ENCODE data around the gene PTPRG. TPM values are rescaled to one million over a fixed set of nuclear protein-coding genes. Genes with fewer than 3 reads are reported as not detected.

PTPRG gene
- polyA plus RNA-seq, 2 donors = 1.1 to 1.6 TPM

DNA sequence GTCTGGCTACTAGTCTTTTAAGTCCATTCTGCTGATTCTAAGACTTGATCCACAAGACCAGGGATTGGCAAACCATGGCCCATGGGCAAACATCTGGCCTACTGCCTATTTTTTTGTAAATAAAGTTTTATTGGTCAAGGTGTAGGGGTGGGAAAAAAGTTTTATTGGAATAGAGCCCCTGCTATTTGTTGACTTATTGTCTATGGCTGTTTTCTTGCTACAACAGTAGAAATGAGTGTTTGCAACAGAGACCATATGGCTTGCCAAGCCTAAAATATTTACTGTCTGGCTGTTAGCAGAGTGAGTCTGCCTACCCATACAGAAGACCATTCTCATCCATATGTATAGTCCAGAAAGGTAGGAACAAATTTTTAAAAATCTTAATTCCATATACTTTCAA lies 106.4 kb downstream of the PTPRG start:
- Histone ChIP-seq H3K27ac (ENCODE audit: low read depth in 2 of 2, low read length in 1 of 2) (no peak overlapping the region), H3K4me3 (ENCODE audit: low read depth in 1 of 2, low read length in 2 of 2) (no peak overlapping the region), H3K27me3 (ENCODE audit: control insufficient read depth in 1 of 2, insufficient read depth in 2 of 2, low read length in 2 of 2) (no peaks in the 10 kb centered on the region), H3K4me1 (ENCODE audit: control insufficient read depth in 2 of 2, insufficient read depth in 2 of 2, low read length in 1 of 2) (peaks cover 0 to 4% of the 10 kb centered on the region in 2 donors), H3K36me3 (ENCODE audit: control insufficient read depth in 2 of 2, insufficient read depth in 2 of 2, low read length in 1 of 2) (no peaks in the 10 kb centered on the region), H3K9me3 (ENCODE audit: control insufficient read depth in 2 of 2, insufficient read depth in 1 of 2, low read depth in 1 of 2, low read length in 1 of 2) (no peaks in the 10 kb centered on the region)

DNA sequence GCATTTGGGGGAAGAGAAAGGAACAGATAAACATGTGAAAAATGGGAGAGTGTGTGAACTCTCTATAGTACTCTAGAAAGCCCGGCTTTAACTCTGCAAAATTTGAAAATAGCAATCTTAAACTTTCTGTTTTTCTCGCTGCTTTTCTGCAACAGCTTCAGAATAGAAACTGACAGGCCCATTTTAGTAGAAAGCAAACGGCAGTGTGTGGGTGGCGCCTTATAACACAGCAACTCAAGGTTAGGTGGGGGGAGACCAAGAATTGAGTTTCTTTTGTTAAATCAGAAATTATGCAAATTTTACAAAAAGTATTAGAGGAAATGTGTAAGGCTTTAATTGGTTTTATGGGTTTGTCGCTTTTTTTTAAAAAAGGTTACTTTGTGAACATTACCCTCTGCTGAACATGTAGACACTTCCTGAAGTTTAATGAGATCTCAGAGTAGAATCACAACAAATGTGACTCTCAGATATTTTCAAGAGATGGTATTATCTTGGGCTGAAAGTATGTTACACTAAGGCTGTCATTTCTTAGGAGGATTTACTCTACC lies 107.0 kb downstream of the PTPRG start:
- 68 to 74% methylated on average over 5 of the region's 5 CpGs for WGBS, 2 donors
- Histone ChIP-seq H3K4me1 (ENCODE audit: control insufficient read depth in 2 of 2, insufficient read depth in 2 of 2, low read length in 1 of 2) (peaks cover 0 to 4% of the 10 kb centered on the region in 2 donors), H3K9me3 (ENCODE audit: control insufficient read depth in 2 of 2, insufficient read depth in 1 of 2, low read depth in 1 of 2, low read length in 1 of 2) (no peaks in the 10 kb centered on the region), H3K27ac (ENCODE audit: low read depth in 2 of 2, low read length in 1 of 2) (no peak overlapping the region), H3K36me3 (ENCODE audit: control insufficient read depth in 2 of 2, insufficient read depth in 2 of 2, low read length in 1 of 2) (no peaks in the 10 kb centered on the region), H3K4me3 (ENCODE audit: low read depth in 1 of 2, low read length in 2 of 2) (no peak overlapping the region), H3K27me3 (ENCODE audit: control insufficient read depth in 1 of 2, insufficient read depth in 2 of 2, low read length in 2 of 2) (no peaks in the 10 kb centered on the region)

DNA sequence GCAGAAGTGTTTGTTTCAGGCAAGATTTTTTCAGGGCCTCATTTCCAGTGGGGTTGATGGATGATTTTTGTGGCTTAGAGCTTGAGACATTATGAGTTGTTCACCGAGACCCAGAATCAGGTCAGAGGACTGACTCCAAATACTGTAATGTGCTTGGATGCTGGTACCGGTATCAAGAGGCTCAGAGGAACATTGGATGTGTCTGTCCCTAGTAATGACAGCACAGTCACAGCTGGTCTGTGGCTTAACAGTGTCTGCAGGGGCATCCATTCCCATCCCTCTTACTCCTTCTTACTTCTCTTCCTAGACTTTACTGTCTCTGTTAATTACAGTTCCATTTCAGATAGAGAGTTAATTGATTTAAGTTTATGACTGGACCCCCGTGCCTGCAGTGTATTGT lies 107.8 kb downstream of the PTPRG start:
- no peaks in the 10 kb centered on the region for H3K27me3 ChIP-seq (ENCODE audit: control insufficient read depth in 1 of 2, insufficient read depth in 2 of 2, low read length in 2 of 2)
- H3K27ac ChIP-seq (ENCODE audit: low read depth in 2 of 2, low read length in 1 of 2) = no peak overlapping the region
- H3K4me3 ChIP-seq (ENCODE audit: low read depth in 1 of 2, low read length in 2 of 2) = no peak overlapping the region
- H3K36me3 ChIP-seq (ENCODE audit: control insufficient read depth in 2 of 2, insufficient read depth in 2 of 2, low read length in 1 of 2) = no peaks in the 10 kb centered on the region
- 74 to 76% methylated on average over 3 of the region's 3 CpGs for WGBS, 2 donors
- H3K4me1 ChIP-seq (ENCODE audit: control insufficient read depth in 2 of 2, insufficient read depth in 2 of 2, low read length in 1 of 2) = peaks cover 0 to 4% of the 10 kb centered on the region in 2 donors
- H3K9me3 ChIP-seq (ENCODE audit: control insufficient read depth in 2 of 2, insufficient read depth in 1 of 2, low read depth in 1 of 2, low read length in 1 of 2) = no peaks in the 10 kb centered on the region

DNA sequence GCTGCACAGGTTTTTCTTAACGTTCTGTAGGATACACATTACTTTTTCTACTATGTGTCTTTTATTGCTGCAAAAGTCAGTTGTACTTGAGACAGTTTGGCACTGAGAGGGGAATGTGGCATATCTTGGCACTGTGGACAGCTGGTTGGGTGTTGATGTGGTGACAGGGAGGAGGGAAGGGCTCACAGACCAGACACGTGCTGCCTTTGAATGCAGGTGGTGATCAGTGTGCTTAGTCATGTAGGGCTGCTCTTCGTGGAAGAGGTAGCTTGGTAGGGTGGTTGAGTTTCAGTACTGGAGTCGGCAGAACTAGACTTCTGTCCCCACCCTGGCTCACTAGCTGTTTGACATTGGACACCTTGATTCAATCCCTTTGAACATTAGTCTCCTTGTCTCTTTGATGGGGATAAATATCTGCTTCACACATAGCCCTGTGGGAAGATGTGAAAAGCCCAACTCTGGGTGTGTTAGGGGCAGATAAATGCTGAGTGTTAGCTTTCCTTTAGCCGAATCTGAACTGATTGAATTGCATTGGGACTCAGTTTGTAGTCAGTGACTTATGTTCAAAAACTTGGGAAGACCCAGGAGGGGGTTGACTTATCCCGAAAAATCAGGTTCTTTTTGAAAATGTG lies 108.4 kb downstream of the PTPRG start:
- H3K4me3 ChIP-seq (ENCODE audit: low read depth in 1 of 2, low read length in 2 of 2) = no peak overlapping the region
- 58 to 64% methylated on average over 6 of the region's 6 CpGs for WGBS, 2 donors
- H3K27me3 ChIP-seq (ENCODE audit: control insufficient read depth in 1 of 2, insufficient read depth in 2 of 2, low read length in 2 of 2) = no peaks in the 10 kb centered on the region
- peaks cover 0 to 4% of the 10 kb centered on the region in 2 donors for H3K4me1 ChIP-seq (ENCODE audit: control insufficient read depth in 2 of 2, insufficient read depth in 2 of 2, low read length in 1 of 2)
- no peaks in the 10 kb centered on the region for H3K36me3 ChIP-seq (ENCODE audit: control insufficient read depth in 2 of 2, insufficient read depth in 2 of 2, low read length in 1 of 2)
- no peaks in the 10 kb centered on the region for H3K9me3 ChIP-seq (ENCODE audit: control insufficient read depth in 2 of 2, insufficient read depth in 1 of 2, low read depth in 1 of 2, low read length in 1 of 2)
- no peak overlapping the region for H3K27ac ChIP-seq (ENCODE audit: low read depth in 2 of 2, low read length in 1 of 2)

DNA sequence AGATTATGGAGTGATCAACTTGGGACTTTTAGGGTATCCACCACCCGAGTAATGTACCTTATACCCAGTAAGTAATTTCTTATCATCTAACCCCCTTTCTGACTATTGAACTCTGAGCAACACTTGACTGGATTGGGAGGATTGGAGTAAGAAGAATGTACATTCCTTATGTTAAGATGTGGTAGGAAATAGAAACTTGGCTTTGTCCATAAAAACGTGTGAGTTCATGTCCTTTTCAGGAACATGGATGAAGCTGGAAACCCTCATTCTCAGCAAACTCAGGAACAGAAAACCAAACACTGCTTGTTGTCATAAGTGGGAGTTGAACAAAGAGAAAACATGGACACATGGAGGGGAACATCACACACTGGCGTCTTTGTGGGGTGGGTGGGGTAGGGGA lies 112.3 kb downstream of the PTPRG start:
- H3K27me3 ChIP-seq (ENCODE audit: control insufficient read depth in 1 of 2, insufficient read depth in 2 of 2, low read length in 2 of 2) = no peaks in the 10 kb centered on the region
- peaks cover 0 to 4% of the 10 kb centered on the region in 2 donors for H3K4me1 ChIP-seq (ENCODE audit: control insufficient read depth in 2 of 2, insufficient read depth in 2 of 2, low read length in 1 of 2)
- H3K9me3 ChIP-seq (ENCODE audit: control insufficient read depth in 2 of 2, insufficient read depth in 1 of 2, low read depth in 1 of 2, low read length in 1 of 2) = no peaks in the 10 kb centered on the region
- H3K36me3 ChIP-seq (ENCODE audit: control insufficient read depth in 2 of 2, insufficient read depth in 2 of 2, low read length in 1 of 2) = no peaks in the 10 kb centered on the region
- H3K4me3 ChIP-seq (ENCODE audit: low read depth in 1 of 2, low read length in 2 of 2) = no peak overlapping the region
- H3K27ac ChIP-seq (ENCODE audit: low read depth in 2 of 2, low read length in 1 of 2) = no peak overlapping the region
- 56 to 61% methylated on average over 3 of the region's 3 CpGs for WGBS, 2 donors

DNA sequence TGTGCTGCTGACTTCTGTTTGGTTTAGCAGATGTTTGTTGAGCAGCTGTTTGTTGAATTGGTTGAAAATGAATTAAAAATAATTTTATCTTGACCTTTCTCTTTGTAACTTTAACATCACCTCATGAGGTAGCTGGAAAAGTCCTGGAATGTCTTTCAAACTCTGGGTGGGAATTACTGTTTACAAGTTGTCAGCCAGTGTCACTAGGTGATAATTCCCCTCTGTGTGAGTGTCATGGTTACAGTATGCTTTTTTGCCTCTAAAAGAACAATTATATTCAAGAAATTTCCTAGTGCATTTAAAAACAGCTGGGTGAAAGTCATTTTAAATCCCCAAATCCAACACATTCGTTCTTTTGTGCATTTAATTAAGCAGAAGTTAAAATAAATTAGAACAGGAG lies 113.2 kb downstream of the PTPRG start:
- H3K4me3 ChIP-seq (ENCODE audit: low read depth in 1 of 2, low read length in 2 of 2) = no peak overlapping the region
- H3K27me3 ChIP-seq (ENCODE audit: control insufficient read depth in 1 of 2, insufficient read depth in 2 of 2, low read length in 2 of 2) = no peaks in the 10 kb centered on the region
- WGBS, 2 donors = 51 to 66% methylated on average over 1 of the region's 1 CpG
- H3K9me3 ChIP-seq (ENCODE audit: control insufficient read depth in 2 of 2, insufficient read depth in 1 of 2, low read depth in 1 of 2, low read length in 1 of 2) = no peaks in the 10 kb centered on the region
- H3K36me3 ChIP-seq (ENCODE audit: control insufficient read depth in 2 of 2, insufficient read depth in 2 of 2, low read length in 1 of 2) = no peaks in the 10 kb centered on the region
- H3K4me1 ChIP-seq (ENCODE audit: control insufficient read depth in 2 of 2, insufficient read depth in 2 of 2, low read length in 1 of 2) = peaks cover 0 to 3% of the 10 kb centered on the region in 2 donors
- no peak overlapping the region for H3K27ac ChIP-seq (ENCODE audit: low read depth in 2 of 2, low read length in 1 of 2)

DNA sequence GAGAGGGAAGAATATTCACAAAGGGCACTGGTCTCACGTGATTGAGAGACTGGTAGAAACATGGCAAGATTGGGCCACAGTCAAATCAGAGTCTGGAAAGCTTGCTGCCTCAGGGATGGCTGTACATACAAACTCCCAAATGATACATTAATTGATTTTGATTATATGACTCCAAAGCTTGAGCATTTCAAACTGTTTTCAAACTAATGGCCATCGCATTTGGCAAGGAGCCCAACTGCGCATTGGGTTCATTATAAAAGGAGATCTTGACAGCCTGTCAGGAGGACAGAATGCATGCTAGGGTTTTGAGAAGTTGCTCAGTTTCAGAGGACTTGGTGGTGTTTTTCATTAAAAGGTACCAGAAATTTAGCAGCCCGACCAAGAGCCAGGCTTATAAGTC lies 117.7 kb downstream of the PTPRG start:
- H3K27ac ChIP-seq (ENCODE audit: low read depth in 2 of 2, low read length in 1 of 2) = no peak overlapping the region
- whole genome bisulfite sequencing, 2 donors = 84 to 86% methylated on average over 4 of the region's 4 CpGs
- H3K4me3 ChIP-seq (ENCODE audit: low read depth in 1 of 2, low read length in 2 of 2) = no peak overlapping the region
- H3K9me3 ChIP-seq (ENCODE audit: control insufficient read depth in 2 of 2, insufficient read depth in 1 of 2, low read depth in 1 of 2, low read length in 1 of 2) = no peaks in the 10 kb centered on the region
- H3K36me3 ChIP-seq (ENCODE audit: control insufficient read depth in 2 of 2, insufficient read depth in 2 of 2, low read length in 1 of 2) = no peaks in the 10 kb centered on the region
- H3K27me3 ChIP-seq (ENCODE audit: control insufficient read depth in 1 of 2, insufficient read depth in 2 of 2, low read length in 2 of 2) = no peaks in the 10 kb centered on the region
- no peaks in the 10 kb centered on the region for H3K4me1 ChIP-seq (ENCODE audit: control insufficient read depth in 2 of 2, insufficient read depth in 2 of 2, low read length in 1 of 2)

DNA sequence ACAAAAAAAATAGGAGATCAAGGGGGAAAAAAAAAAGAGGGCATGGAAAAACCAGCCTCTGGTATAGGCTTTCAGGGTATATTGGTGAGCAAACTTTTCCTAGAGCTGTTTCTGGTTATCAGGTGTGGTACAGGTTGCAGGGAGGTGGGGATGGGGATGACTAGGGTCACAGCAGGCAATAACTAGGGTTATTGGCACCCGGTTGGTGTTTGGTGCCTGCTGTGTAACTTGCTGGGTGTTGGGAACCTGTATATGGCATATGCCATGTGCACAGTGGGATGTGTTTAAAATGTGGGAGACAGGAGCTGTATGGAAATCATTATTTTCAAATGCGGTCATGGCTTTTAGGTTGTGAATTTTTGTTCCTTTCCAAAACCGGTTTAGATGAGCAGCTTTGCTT lies 119.2 kb downstream of the PTPRG start:
- no CpG with 5 or more reads among the region's 3 CpGs for WGBS, 2 donors
- H3K9me3 ChIP-seq (ENCODE audit: control insufficient read depth in 2 of 2, insufficient read depth in 1 of 2, low read depth in 1 of 2, low read length in 1 of 2) = no peaks in the 10 kb centered on the region

DNA sequence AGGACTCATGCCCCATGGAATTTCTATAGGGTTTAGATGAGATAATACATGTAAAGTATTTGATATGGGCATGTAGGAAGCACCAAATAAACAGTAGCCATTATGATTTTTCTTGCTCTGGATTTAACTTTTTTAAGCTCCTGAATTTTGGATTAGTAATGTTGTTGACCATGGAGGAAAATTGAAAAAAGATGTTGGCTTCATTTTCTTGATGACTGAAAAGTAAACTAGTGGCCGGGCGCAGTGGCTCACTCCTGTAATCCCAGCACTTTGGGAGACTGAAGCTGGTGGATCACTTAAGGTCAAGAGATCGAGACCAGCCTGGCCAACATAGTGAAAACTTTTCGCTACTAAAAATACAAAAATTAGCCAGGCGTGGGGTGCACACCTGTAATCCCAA lies 120.3 kb downstream of the PTPRG start:
- WGBS, 2 donors = 92 to 96% methylated on average over 5 of the region's 5 CpGs
- Histone ChIP-seq H3K4me1 (ENCODE audit: control insufficient read depth in 2 of 2, insufficient read depth in 2 of 2, low read length in 1 of 2) (peaks cover 0 to 6% of the 10 kb centered on the region in 2 donors), H3K4me3 (ENCODE audit: low read depth in 1 of 2, low read length in 2 of 2) (no peak overlapping the region), H3K27me3 (ENCODE audit: control insufficient read depth in 1 of 2, insufficient read depth in 2 of 2, low read length in 2 of 2) (no peaks in the 10 kb centered on the region), H3K27ac (ENCODE audit: low read depth in 2 of 2, low read length in 1 of 2) (no peak overlapping the region), H3K36me3 (ENCODE audit: control insufficient read depth in 2 of 2, insufficient read depth in 2 of 2, low read length in 1 of 2) (no peaks in the 10 kb centered on the region), H3K9me3 (ENCODE audit: control insufficient read depth in 2 of 2, insufficient read depth in 1 of 2, low read depth in 1 of 2, low read length in 1 of 2) (no peaks in the 10 kb centered on the region)

More for the DNA sequence above, 119.2 kb downstream of the PTPRG start:
- H3K27me3 ChIP-seq (ENCODE audit: control insufficient read depth in 1 of 2, insufficient read depth in 2 of 2, low read length in 2 of 2) = no peaks in the 10 kb centered on the region
- H3K36me3 ChIP-seq (ENCODE audit: control insufficient read depth in 2 of 2, insufficient read depth in 2 of 2, low read length in 1 of 2) = no peaks in the 10 kb centered on the region
- no peak overlapping the region for H3K27ac ChIP-seq (ENCODE audit: low read depth in 2 of 2, low read length in 1 of 2)
- H3K4me1 ChIP-seq (ENCODE audit: control insufficient read depth in 2 of 2, insufficient read depth in 2 of 2, low read length in 1 of 2) = no peaks in the 10 kb centered on the region
- H3K4me3 ChIP-seq (ENCODE audit: low read depth in 1 of 2, low read length in 2 of 2) = no peak overlapping the region
